Upper lobe of left lung (tissue), 4 donors: Measurements from ENCODE around the gene TMEM171.

Experiments
- EP300 ChIP-seq, 4 donors: sonication (generic); formaldehyde crosslinking; IDR thresholded peaks; one replicate each; pipeline ENCODE4 v1.5.1; 2017; ENCODE audit warnings: antibody characterized with exemption in 4 of 4, control low read depth in 2 of 4
- TF ChIP-seq, protein P1 (sequence below), 6 experiments: fragments of 450-650 bp in 4 of 6; fragments of 200-600 bp in 2 of 6; sonication (generic) in 2 of 6; IDR thresholded peaks; one replicate each; pipeline ENCODE4 v1.5.1; 2016 to 2019; ENCODE audit warnings: antibody characterized with exemption in 6 of 6

- TF ChIP-seq, protein P1, sequence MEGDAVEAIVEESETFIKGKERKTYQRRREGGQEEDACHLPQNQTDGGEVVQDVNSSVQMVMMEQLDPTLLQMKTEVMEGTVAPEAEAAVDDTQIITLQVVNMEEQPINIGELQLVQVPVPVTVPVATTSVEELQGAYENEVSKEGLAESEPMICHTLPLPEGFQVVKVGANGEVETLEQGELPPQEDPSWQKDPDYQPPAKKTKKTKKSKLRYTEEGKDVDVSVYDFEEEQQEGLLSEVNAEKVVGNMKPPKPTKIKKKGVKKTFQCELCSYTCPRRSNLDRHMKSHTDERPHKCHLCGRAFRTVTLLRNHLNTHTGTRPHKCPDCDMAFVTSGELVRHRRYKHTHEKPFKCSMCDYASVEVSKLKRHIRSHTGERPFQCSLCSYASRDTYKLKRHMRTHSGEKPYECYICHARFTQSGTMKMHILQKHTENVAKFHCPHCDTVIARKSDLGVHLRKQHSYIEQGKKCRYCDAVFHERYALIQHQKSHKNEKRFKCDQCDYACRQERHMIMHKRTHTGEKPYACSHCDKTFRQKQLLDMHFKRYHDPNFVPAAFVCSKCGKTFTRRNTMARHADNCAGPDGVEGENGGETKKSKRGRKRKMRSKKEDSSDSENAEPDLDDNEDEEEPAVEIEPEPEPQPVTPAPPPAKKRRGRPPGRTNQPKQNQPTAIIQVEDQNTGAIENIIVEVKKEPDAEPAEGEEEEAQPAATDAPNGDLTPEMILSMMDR (IDR thresholded peaks at IDR 0.05): no peak
- TF ChIP-seq EP300 (IDR thresholded peaks at IDR 0.05): no peak
Observed at GRCh38 chr5:73152411-73153388, 32.3 kb downstream of the TMEM171 start.
